ENCODE measurements around the gene NRARP.
"Not testable (repeated sequence)": the region's sequence is repeated elsewhere in the genome, so short reads cannot be mapped to it uniquely, and the experiment has no call there.

The NRARP gene

GRCh38 chr9:137275588-137276472, 26.2 kb downstream of the NRARP start:
- ATAC-seq, result no peak

GRCh38 chr9:137275203-137275587, 26.9 kb downstream of the NRARP start:
- no peak for ATAC-seq

DNA sequence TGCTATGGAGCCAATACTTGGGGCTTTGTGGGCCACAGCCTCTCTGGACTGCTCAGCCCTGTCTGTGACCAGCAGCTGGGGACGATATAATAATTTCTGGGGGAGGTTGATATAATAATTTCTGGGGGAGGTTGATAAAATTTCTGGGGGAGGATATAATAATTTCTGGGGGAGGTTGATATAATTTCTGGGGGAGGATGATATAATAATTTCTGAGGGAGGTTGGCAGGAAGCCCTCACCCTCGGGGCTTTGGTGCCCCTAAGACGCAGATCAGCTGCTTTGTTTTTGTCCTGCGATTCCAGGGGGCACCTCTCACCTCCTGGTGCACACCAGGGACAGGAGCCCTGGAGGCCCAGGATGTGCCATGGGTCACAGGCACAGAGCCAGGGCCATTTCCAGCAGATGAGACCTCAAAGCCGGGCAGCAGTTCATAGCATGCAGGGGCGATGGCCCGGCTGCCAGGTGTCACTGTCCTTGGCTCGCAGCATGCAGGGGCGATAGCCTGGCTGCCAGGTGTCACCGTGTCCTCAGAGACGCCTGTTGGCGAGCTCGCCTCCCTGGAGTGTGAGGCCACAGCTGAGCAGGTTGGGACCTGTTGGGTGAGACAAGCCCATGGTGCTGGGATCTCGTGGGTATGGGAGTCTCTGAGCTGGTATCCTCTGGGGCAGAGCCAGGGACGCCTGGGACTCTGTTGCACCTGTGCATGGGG, 28.3 kb downstream of the NRARP start:
- no peak for ATAC-seq

GRCh38 chr9:137273095-137273490, 29.0 kb downstream of the NRARP start:
- no peak for ATAC-seq

GRCh38 chr9:137272241-137273094, 29.6 kb downstream of the NRARP start:
- ATAC-seq, result no peak

DNA sequence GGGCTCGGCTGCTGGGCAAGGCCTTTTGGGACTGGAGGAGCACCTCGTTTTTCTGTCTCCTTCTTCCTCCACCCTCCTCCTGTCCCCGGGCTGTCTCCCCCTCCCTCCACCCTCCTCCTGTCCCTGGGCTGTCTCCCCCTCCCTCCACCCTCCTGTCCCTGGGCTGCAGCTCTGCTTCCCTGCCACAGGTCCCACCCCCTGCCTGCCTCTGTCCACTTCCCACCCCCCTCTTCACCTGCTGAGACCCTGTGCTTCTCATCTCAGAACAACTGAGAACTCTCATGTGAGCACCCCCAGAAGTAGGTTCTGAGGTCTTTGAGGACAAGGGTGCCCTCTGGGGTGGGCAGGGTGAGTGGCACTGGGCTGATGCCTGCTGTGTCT, 30.4 kb downstream of the NRARP start:
- no peak for ATAC-seq

GRCh38 chr9:137270929-137271695, 31.0 kb downstream of the NRARP start:
- ATAC-seq, result no peak

- no peak for ATAC-seq
These were observed 32.8 kb downstream of the NRARP start for GRCh38 chr9:137269231-137269772.

GRCh38 chr9:137268538-137269201, 33.4 kb downstream of the NRARP start:
- no peak for ATAC-seq

- peak; percentile 44 to 48 for ATAC-seq
These were observed 34.1 kb downstream of the NRARP start for GRCh38 chr9:137267933-137268355.

DNA sequence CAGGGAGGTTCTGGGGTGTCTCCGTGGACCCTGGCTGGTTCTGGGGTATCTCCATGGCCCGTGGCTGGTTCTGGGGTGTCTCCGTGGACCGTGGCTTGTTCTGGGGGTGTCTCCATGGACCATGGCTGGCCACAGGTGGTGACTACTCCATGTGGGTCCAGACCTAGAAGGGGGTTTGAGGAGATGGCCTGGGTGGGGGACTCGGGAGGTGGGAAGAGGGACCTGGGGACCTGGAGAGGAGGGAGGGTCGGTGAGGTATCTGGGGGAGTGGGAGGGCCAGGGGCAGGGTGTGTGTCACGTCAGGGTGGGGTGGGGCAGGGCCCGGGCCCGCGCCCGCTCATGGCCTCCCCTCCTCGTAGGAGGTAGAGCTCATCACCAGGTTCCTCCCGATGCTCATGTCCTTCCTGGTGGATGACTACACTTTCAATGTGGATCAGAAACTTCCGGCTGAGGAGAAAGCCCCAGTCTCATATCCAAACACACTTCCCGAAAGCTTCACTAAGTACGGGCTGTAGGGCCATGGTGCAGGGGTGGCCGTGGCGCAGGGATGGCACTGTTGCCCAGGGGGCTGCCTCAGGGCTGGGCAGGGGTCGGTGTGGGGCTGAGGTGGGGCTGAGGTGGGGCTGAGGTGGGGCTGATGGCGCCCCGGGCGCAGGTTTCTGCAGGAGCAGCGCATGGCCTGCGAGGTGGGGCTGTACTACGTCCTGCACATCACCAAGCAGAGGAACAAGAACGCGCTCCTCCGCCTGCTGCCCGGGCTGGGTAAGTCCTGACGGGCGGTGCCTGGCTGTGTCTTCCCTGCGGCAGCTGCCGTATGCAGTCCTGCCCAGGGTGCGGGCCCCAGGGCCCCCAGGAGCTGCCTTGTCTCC, 35.3 kb downstream of the NRARP start:
- ATAC-seq, result no peak

DNA sequence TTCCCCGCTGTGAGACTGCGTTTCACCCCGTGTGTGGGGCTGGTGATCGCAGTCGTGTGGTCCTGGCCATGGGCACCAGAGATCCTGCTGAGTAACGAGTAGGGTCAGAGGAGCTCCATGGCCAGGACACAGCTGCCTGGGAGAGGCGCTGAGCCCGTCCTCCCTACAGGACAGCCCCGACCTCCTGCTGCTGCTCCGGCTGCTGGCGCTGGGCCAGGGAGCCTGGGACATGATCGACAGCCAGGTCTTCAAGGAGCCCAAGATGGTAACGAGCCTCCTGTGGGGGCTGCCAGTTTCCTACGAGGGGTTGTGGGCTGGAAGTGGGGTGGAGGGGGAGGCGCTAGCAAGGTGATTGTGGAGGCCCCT, 35.9 kb downstream of the NRARP start:
- ATAC-seq, result no peak

DNA sequence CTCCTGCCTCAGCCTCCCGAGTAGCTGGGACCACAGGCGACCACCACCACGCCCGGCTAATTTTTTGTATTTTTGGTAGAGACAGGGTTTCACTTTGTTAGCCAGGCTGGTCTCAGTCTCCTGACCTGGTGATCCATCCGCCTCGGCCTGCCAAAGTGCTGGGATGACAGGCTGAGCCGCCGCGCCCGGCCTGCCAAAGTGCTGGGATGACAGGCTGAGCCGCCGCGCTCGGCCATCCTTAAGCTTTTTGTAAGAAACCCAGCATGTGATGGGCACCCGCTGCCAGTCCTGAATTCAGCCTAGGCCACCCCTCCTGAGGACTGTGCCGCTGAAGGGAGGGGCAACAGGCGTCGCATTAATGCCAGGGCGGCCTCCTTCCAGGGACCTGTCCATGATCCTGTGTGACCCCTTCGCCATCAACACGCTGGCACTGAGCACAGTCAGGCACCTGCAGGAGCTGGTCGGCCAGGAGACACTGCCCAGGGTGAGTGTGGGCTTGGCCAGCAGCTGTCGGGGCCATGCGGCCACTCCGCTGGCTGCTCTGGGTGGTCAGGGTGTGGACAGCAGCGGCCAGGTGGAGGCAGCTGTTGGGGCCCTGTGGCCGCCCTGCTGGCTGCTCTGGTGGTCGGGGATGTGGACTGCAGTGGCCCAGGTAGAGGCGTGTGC, 36.4 kb downstream of the NRARP start:
- no peak for ATAC-seq

GRCh38 chr9:137264067-137264466, 38.0 kb downstream of the NRARP start:
- ATAC-seq, result no peak

DNA sequence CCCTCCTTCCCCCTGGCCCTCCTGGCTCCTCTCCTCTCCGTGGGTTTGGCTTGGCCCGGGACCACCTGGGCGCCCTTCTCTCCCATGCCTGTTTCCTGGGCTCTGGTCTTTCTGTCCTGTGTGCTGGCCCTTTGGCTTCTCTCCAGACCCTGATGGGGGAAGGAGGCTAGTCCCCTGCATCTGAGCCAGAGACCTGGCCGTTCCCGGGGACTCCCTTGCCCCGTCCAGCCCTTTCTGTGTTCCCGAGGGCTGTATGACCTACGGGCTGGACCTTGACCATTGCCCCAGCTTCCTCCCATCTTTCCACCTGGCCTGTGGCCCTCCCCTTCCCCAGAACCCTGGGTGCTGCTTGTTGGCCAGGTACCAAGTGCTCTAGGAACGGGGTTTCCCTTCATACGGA, 38.6 kb downstream of the NRARP start:
- no peak for ATAC-seq

DNA sequence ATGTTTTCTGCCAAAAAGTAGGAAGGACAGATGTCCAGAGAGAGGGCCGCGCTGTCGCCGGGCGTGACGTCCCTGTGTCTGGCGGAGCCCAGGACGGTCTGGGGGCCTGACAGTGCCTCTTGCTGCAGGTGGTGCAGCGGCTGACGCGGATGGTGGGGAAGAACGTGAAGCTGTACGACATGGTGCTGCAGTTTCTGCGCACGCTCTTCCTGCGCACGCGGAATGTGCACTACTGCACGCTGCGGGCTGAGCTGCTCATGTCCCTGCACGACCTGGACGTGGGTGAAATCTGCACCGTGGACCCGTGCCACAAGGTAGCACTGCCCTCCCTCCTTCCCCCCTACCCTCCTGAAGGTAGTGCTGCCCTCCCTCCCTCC, 39.2 kb downstream of the NRARP start:
- no peak for ATAC-seq

- not testable (repeated sequence) for ATAC-seq
These were observed 39.7 kb downstream of the NRARP start for GRCh38 chr9:137262173-137262908.

DNA sequence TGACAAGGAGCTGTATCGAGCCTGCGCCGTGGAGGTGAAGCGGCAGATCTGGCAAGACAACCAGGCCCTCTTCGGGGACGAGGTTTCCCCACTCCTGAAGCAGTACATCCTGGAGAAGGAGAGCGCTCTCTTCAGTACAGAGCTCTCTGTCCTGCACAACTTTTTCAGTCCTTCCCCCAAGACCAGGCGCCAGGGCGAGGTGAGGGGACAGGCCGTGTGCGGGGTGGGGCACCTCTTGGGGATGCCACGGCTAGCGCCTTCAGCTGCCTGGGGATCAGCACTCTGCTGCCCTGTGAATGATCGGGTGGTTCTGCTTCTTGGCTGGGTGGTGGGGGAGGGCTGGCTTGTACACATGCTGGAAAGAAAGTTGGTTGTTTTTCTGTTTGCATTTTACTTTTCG, 45.2 kb downstream of the NRARP start:
- no peak for ATAC-seq

DNA sequence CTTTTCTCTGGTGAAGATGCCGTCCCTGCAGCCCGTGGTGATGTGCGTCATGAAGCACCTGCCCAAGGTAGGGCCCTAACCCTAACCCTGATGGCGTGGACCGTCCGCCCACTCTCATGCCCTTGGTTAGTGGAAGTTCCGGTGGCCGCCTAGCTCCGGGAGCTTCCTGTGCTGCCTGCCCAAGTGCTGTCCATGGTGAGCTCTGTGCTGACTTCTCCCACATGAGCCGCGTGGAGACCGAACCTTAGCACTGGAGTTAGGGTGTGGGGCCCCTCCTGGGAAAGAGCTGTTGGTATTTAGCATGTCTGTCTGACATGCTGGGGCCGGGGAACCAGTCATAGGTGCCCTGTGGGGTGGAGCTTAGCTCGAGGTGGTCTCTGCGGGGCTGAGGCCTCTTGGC, 45.7 kb downstream of the NRARP start:
- no peak for ATAC-seq

Measured in activated CD4-positive, CD25-positive, alpha-beta regulatory T cell treated with anti-CD3 and anti-CD28 coated beads, Interleukin-2, amount 50 U/mL, for 24 hours (primary cell).